ENCODE data around the gene CYP19A1.

The CYP19A1 gene

GRCh38 chr15:51322621-51323296 lies 15.6 kb downstream of the CYP19A1 start:
- no peak for ATAC-seq

GRCh38 chr15:51321316-51321715 lies 17.1 kb downstream of the CYP19A1 start:
- no peak for ATAC-seq

GRCh38 chr15:51320843-51321242 lies 17.6 kb downstream of the CYP19A1 start:
- no peak for ATAC-seq

GRCh38 chr15:51319539-51319938 lies 18.9 kb downstream of the CYP19A1 start:
- ATAC-seq, result no peak

- ATAC-seq, result no peak
Measured at GRCh38 chr15:51318382-51319150, 19.8 kb downstream of the CYP19A1 start.

- no peak for ATAC-seq
Measured at GRCh38 chr15:51316636-51317035, 21.8 kb downstream of the CYP19A1 start.

GRCh38 chr15:51315726-51316125 lies 22.7 kb downstream of the CYP19A1 start:
- ATAC-seq, result no peak

- ATAC-seq, result no peak
Measured at GRCh38 chr15:51314391-51315337, 23.7 kb downstream of the CYP19A1 start.

GRCh38 chr15:51313644-51314280 lies 24.6 kb downstream of the CYP19A1 start:
- ATAC-seq, result no peak

GRCh38 chr15:51313074-51313393 lies 25.4 kb downstream of the CYP19A1 start:
- no peak for ATAC-seq

GRCh38 chr15:51312166-51313073 lies 26.0 kb downstream of the CYP19A1 start:
- no peak for ATAC-seq

- no peak for ATAC-seq
Measured at GRCh38 chr15:51311510-51311909, 26.9 kb downstream of the CYP19A1 start.

GRCh38 chr15:51310064-51310463 lies 28.3 kb downstream of the CYP19A1 start:
- no peak for ATAC-seq

GRCh38 chr15:51307811-51308210 lies 30.6 kb downstream of the CYP19A1 start:
- ATAC-seq, result no peak

GRCh38 chr15:51307325-51307724 lies 31.1 kb downstream of the CYP19A1 start:
- ATAC-seq, result no peak

GRCh38 chr15:51303462-51303980 lies 34.9 kb downstream of the CYP19A1 start:
- no peak for ATAC-seq

GRCh38 chr15:51302480-51302879 lies 35.9 kb downstream of the CYP19A1 start:
- ATAC-seq, result no peak

GRCh38 chr15:51299187-51300015 lies 39.0 kb downstream of the CYP19A1 start:
- no peak for ATAC-seq

GRCh38 chr15:51298620-51299019 lies 39.8 kb downstream of the CYP19A1 start:
- ATAC-seq, result no peak

GRCh38 chr15:51290720-51291119 lies 47.7 kb downstream of the CYP19A1 start:
- no peak for ATAC-seq

- no peak for ATAC-seq
Measured at GRCh38 chr15:51289290-51289689, 49.1 kb downstream of the CYP19A1 start.
